Tibial nerve (tissue), 4 donors: ENCODE data around the gene POMP. TPM values are rescaled to one million over a fixed set of nuclear protein-coding genes. Genes with fewer than 3 reads are reported as not detected.
A peak's percentile ranks its signal among the peaks of the same experiment; 100 is the strongest.
"Not testable (repeated sequence)": the region's sequence is repeated elsewhere in the genome, so short reads cannot be mapped to it uniquely, and the experiment has no call there.

ENCODE experiments used
- DNase-seq, 2 donors: peaks; one replicate each; pipeline ENCODE4 v3.0.0-alpha.2; 2019; ENCODE audit warnings: low spot score in 2 of 2
- H3K27ac ChIP-seq, 4 donors: fragments of 200-600 bp; sonication (generic) in 3 of 4; one replicate each; pipeline ENCODE4 v1.5.1; 2017 to 2019; ENCODE audit warnings: mild to moderate bottlenecking in 1 of 4
- H3K27me3 ChIP-seq, 2 donors: fragments of 200-600 bp; sonication (generic) in 1 of 2; one replicate each; pipeline versions ENCODE4 v1.5.1 to v1.6.0; 2017 to 2019
- H3K36me3 ChIP-seq, 3 donors: fragments of 200-600 bp; sonication (generic); one replicate each; pipeline ENCODE4 v1.5.1; 2018 to 2019
- H3K4me1 ChIP-seq, 4 donors: fragments of 200-600 bp; sonication (generic) in 3 of 4; one replicate each; pipeline ENCODE4 v1.5.1; 2017 to 2019
- H3K4me3 ChIP-seq, 4 donors: fragments of 200-600 bp; sonication (generic) in 3 of 4; one replicate each; pipeline ENCODE4 v1.5.1; 2017 to 2019; ENCODE audit warnings: mild to moderate bottlenecking in 1 of 4, moderate library complexity in 1 of 4
- H3K9me3 ChIP-seq, 4 donors: fragments of 200-600 bp; sonication (generic) in 3 of 4; one replicate each; pipeline ENCODE4 v1.5.1; 2017 to 2019
- CTCF ChIP-seq, 5 experiments: fragments of 200-600 bp in 3 of 5; fragments of 450-650 bp in 2 of 5; sonication (generic) in 3 of 5; IDR thresholded peaks; one replicate each; pipeline ENCODE4 v1.5.1; 2016 to 2019; ENCODE audit warnings: antibody characterized with exemption in 5 of 5, mild to moderate bottlenecking in 3 of 5, moderate library complexity in 2 of 5
- EP300 ChIP-seq, 2 donors: sonication (generic); formaldehyde crosslinking; IDR thresholded peaks; one replicate each; pipeline ENCODE4 v1.6.1; 2017; ENCODE audit warnings: antibody characterized with exemption in 2 of 2, mild to moderate bottlenecking in 1 of 2
- POLR2A ChIP-seq, 2 donors: fragments of 450-650 bp; IDR thresholded peaks; one replicate each; pipeline ENCODE4 v1.6.1; 2017; ENCODE audit warnings: antibody characterized with exemption in 2 of 2, mild to moderate bottlenecking in 2 of 2, moderate library complexity in 2 of 2
- WGBS, 2 donors: methylation state at CpG; one replicate each; pipeline ENCODE4 v1.1.5; 2018; 5-methylcytosine and 5-hydroxymethylcytosine counted together
- total RNA-seq, 4 donors: library from RNA; depleted of rRNA; stranded (reverse); fragments of >200 nt; gene quantifications; one replicate each; pipeline ENCODE4 v1.1.0, GENCODE V29; 2016

The POMP gene
- total RNA-seq, 4 donors from 2014 or later, result 37.5 to 60.3 (median 52.0) TPM

GRCh38 chr13:28671126-28671792, 12.3 kb downstream of the POMP start:
- DNase-seq, result no peak
- peaks cover 0 to 14% (median 0%) of the 10 kb centered on the region in 4 donors for H3K4me1 ChIP-seq
- H3K4me3 ChIP-seq, result no peak overlapping the region
- H3K27ac ChIP-seq, result no peak overlapping the region
- H3K27me3 ChIP-seq, result no peaks in the 10 kb centered on the region
- no peaks in the 10 kb centered on the region for H3K9me3 ChIP-seq
- TF ChIP-seq CTCF (IDR thresholded peaks at IDR 0.05), result no peak
- TF ChIP-seq EP300 (IDR thresholded peaks at IDR 0.05), result no peak
- no peak for TF ChIP-seq POLR2A (IDR thresholded peaks at IDR 0.05)
- H3K36me3 ChIP-seq, result peaks cover 23 to 97% (median 31%) of the 10 kb centered on the region in 3 donors

DNA sequence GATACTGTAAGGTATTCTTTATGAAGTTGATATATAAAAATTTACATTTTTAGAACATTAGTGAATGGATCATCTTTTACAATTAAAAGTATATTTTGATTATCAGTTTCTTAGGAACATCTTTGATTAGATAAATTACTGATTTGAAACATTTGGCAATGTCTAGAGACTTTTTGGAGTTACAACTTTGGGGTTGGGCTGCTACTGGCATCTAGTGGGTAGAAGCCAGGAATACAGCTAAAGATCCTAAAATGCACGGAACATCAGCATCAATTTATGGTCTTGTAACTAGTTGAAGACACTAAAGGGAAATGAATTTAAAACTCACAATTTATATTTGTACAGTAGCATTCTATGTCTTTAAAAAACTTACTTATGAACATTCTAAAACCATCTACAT, 19.9 kb downstream of the POMP start:
- 56 to 66% methylated on average over 1 of the region's 1 CpG for WGBS, 2 donors
- DNase-seq, result no peak
- no peaks in the 10 kb centered on the region for H3K4me1 ChIP-seq
- H3K4me3 ChIP-seq, result no peak overlapping the region
- H3K9me3 ChIP-seq, result no peaks in the 10 kb centered on the region
- H3K36me3 ChIP-seq, result peaks cover 0 to 71% (median 6%) of the 10 kb centered on the region in 3 donors
- TF ChIP-seq CTCF (IDR thresholded peaks at IDR 0.05) (no peak), EP300 (IDR thresholded peaks at IDR 0.05) (no peak), POLR2A (IDR thresholded peaks at IDR 0.05) (no peak)
- no peak overlapping the region for H3K27ac ChIP-seq
- H3K27me3 ChIP-seq, result no peaks in the 10 kb centered on the region

DNA sequence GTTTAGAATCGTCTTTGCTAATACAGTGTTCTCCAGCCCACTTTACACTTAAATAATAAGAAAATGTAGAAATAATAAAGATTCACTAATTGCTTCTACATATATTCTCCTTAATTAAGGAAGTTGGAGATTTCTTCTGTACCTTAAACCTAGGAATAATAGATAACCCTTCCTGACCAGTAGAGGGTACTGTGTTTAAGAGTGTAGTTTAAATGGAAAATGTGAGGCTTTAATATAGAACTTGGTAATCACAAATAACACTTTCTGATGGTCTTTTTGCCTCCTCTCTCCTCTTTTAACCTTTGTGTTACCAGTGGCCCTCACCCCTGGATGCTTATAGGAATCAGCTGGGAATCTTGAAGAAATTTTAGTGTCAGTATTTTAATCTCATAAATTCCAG, 20.7 kb downstream of the POMP start:
- H3K4me3 ChIP-seq, result no peak overlapping the region
- H3K9me3 ChIP-seq, result no peaks in the 10 kb centered on the region
- no peaks in the 10 kb centered on the region for H3K4me1 ChIP-seq
- no peak for DNase-seq
- no peaks in the 10 kb centered on the region for H3K27me3 ChIP-seq
- TF ChIP-seq CTCF (IDR thresholded peaks at IDR 0.05) (peak in 3 of 5 experiments; percentile 10 to 19 (median 12)), EP300 (IDR thresholded peaks at IDR 0.05) (no peak)
- H3K27ac ChIP-seq, result no peak overlapping the region
- 90 to 96% methylated on average over 1 of the region's 1 CpG for WGBS, 2 donors
- H3K36me3 ChIP-seq, result peaks cover 0 to 63% (median 6%) of the 10 kb centered on the region in 3 donors

DNA sequence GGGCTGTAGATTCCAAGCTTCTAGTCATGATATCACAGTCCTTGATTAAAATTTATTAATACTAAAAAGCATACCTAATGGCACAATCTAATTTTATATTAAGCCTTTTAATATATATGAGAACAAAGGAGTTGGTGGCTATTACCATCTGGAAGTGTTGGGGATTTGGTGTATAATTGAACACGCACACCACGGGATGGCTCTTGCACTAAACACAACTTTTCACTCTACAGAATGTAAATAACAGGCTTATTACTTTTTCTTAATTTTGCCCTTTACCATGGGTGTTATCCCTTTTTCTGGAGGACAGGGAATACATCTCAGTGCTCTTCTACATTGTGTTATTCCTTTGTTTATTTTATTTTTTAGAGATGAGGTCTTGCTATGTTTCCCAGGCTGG, 21.6 kb downstream of the POMP start:
- Histone ChIP-seq H3K4me1 (no peaks in the 10 kb centered on the region), H3K9me3 (no peaks in the 10 kb centered on the region), H3K4me3 (no peak overlapping the region), H3K27ac (no peak overlapping the region), H3K27me3 (no peaks in the 10 kb centered on the region), H3K36me3 (peaks cover 0 to 54% (median 4%) of the 10 kb centered on the region in 3 donors)
- 73 to 92% methylated on average over 2 of the region's 2 CpGs for WGBS, 2 donors
- DNase-seq, result no peak
- no peak for TF ChIP-seq CTCF (IDR thresholded peaks at IDR 0.05)
- no peak for TF ChIP-seq EP300 (IDR thresholded peaks at IDR 0.05)
- TF ChIP-seq POLR2A (IDR thresholded peaks at IDR 0.05), result no peak

- not testable (repeated sequence) for H3K4me3 ChIP-seq, H3K27me3 ChIP-seq, H3K27ac ChIP-seq, DNase-seq, H3K9me3 ChIP-seq, H3K4me1 ChIP-seq
- H3K36me3 ChIP-seq, result peaks cover 0 to 27% (median 0%) of the 10 kb centered on the region in 3 donors
- 85 to 86% methylated on average over 8 of the region's 8 CpGs for WGBS, 2 donors
Observed at GRCh38 chr13:28683169-28683568, 24.2 kb downstream of the POMP start.
